HepG2 (cell line): ENCODE data around the gene NSMCE1.

ENCODE experiments used
- CBX5 ChIP-seq: sonication (generic); formaldehyde crosslinking; IDR thresholded peaks from 2 replicates; pipeline ENCODE4 v1.4.0; 2020; ENCODE audit warnings: missing genetic modification reagents, borderline replicate concordance
- PHB2 ChIP-seq: fragments of 450-650 bp; IDR thresholded peaks from 2 replicates; pipeline ENCODE4 v1.6.1; 2018; ENCODE audit not compliant: partially characterized antibody
- POLR2A ChIP-seq, 2 experiments: IDR thresholded peaks; 2 replicates each; pipeline ENCODE4 v1.6.1; 2011; ENCODE audit warnings: low read depth in 2 of 2, low read length in 2 of 2, mild to moderate bottlenecking in 1 of 2, moderate library complexity in 1 of 2; ENCODE audit not compliant: insufficient read depth in 1 of 2
- POLR2AphosphoS5 ChIP-seq: IDR thresholded peaks from 2 replicates; pipeline ENCODE4 v1.6.1; 2012; ENCODE audit warnings: low read depth, low read length
- ZFY ChIP-seq: sonication (generic); formaldehyde crosslinking; IDR thresholded peaks from 2 replicates; pipeline ENCODE4 v1.4.0; 2020; ENCODE audit warnings: missing genetic modification reagents

- TF ChIP-seq CBX5 (CRISPR knock-in tag) (no peak), ZFY (CRISPR knock-in tag) (no peak), PHB2 (no peak), POLR2A (IDR thresholded peaks at IDR 0.05; ENCODE audit: insufficient read depth in 1 of 2, low read depth in 2 of 2, low read length in 2 of 2) (0 out of 4 replicates have a peak, but pooled peaks of 1 of the 2 experiments have one; percentile 42), POLR2AphosphoS5 (no peak)
These were observed 46.9 kb upstream of the NSMCE1 start for GRCh38 chr16:27315333-27316037.
